ENCODE results near the gene RGS7. TPM values are rescaled to one million over a fixed set of nuclear protein-coding genes. Genes with fewer than 3 reads are reported as not detected.

Gene RGS7
- total RNA-seq, 4 donors from 2014 or later, result 1.9 TPM; not detected in 3

- Histone ChIP-seq H3K27ac (no peak overlapping the region), H3K36me3 (no peaks in the 10 kb centered on the region), H3K9me3 (no peaks in the 10 kb centered on the region), H3K4me3 (no peak overlapping the region), H3K27me3 (no peaks in the 10 kb centered on the region), H3K4me1 (no peaks in the 10 kb centered on the region)
- TF ChIP-seq, protein P1, sequence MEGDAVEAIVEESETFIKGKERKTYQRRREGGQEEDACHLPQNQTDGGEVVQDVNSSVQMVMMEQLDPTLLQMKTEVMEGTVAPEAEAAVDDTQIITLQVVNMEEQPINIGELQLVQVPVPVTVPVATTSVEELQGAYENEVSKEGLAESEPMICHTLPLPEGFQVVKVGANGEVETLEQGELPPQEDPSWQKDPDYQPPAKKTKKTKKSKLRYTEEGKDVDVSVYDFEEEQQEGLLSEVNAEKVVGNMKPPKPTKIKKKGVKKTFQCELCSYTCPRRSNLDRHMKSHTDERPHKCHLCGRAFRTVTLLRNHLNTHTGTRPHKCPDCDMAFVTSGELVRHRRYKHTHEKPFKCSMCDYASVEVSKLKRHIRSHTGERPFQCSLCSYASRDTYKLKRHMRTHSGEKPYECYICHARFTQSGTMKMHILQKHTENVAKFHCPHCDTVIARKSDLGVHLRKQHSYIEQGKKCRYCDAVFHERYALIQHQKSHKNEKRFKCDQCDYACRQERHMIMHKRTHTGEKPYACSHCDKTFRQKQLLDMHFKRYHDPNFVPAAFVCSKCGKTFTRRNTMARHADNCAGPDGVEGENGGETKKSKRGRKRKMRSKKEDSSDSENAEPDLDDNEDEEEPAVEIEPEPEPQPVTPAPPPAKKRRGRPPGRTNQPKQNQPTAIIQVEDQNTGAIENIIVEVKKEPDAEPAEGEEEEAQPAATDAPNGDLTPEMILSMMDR (IDR thresholded peaks at IDR 0.05), result no peak
- TF ChIP-seq POLR2A (IDR thresholded peaks at IDR 0.05), result no peak
- DNase-seq, result no peak
These were observed 543.3 kb downstream of the RGS7 start for GRCh38 chr1:240813720-240814119.

DNA sequence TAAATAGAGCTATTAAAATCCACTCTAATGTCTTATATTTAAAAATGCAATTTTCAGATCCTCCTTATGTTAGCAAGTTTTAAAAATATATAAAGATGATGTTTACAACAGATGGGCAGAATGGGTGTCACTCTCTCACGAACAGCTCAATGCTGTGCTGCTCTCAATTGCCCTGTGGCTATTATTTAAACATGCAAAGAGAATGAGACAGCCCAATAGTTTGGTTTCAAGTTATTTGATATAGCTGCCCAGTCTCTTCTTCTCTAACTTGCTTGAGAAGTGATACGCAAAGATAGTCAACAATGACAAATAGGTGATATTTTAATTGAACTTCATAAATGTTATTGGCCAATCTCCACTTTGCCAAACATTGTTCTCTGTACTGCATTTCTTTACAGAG, 545.7 kb downstream of the RGS7 start:
- Histone ChIP-seq H3K9me3 (no peaks in the 10 kb centered on the region), H3K4me1 (no peaks in the 10 kb centered on the region), H3K27me3 (no peaks in the 10 kb centered on the region), H3K27ac (no peak overlapping the region), H3K4me3 (no peak overlapping the region), H3K36me3 (no peaks in the 10 kb centered on the region)
- no peak for DNase-seq
- TF ChIP-seq, protein P1 (IDR thresholded peaks at IDR 0.05), result no peak
- no peak for TF ChIP-seq POLR2A (IDR thresholded peaks at IDR 0.05)

GRCh38 chr1:240808381-240808780, 548.6 kb downstream of the RGS7 start:
- DNase-seq, result no peak
- no peaks in the 10 kb centered on the region for H3K27me3 ChIP-seq
- no peak overlapping the region for H3K27ac ChIP-seq
- H3K9me3 ChIP-seq, result no peaks in the 10 kb centered on the region
- TF ChIP-seq, protein P1 (IDR thresholded peaks at IDR 0.05), result no peak
- TF ChIP-seq POLR2A (IDR thresholded peaks at IDR 0.05), result no peak
- no peak overlapping the region for H3K4me3 ChIP-seq
- no peaks in the 10 kb centered on the region for H3K4me1 ChIP-seq
- no peaks in the 10 kb centered on the region for H3K36me3 ChIP-seq

- Histone ChIP-seq H3K36me3 (no peaks in the 10 kb centered on the region), H3K4me3 (no peak overlapping the region), H3K9me3 (no peaks in the 10 kb centered on the region), H3K27me3 (no peaks in the 10 kb centered on the region), H3K27ac (no peak overlapping the region), H3K4me1 (no peaks in the 10 kb centered on the region)
- DNase-seq, result no peak
- TF ChIP-seq, protein P1 (IDR thresholded peaks at IDR 0.05), result no peak
These were observed 550.7 kb downstream of the RGS7 start for GRCh38 chr1:240806200-240806745.

- Histone ChIP-seq H3K27ac (no peak overlapping the region), H3K4me1 (no peaks in the 10 kb centered on the region), H3K27me3 (no peaks in the 10 kb centered on the region), H3K9me3 (no peaks in the 10 kb centered on the region), H3K4me3 (no peak overlapping the region), H3K36me3 (no peaks in the 10 kb centered on the region)
- no peak for TF ChIP-seq POLR2A (IDR thresholded peaks at IDR 0.05)
- TF ChIP-seq, protein P1 (IDR thresholded peaks at IDR 0.05), result no peak
- no peak for DNase-seq
These were observed 552.5 kb downstream of the RGS7 start for GRCh38 chr1:240804475-240804874.

DNA sequence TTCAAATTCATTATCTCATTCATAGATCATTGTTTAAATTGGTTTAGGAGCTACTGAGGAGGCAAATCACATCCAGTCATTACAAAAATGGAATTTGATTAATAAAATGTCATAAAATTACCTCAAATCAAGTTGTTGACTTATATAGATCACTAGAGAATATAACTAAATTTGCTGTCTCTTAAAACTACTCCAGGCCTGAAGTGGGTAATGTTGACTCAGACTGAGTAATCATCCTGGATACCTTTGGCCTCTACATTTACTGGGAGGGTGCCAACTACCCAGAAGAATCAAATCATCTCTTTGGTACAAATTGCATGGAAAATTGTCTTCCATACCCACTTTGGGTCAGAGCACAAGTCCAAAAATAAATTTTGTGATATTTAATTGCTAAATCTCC, 553.9 kb downstream of the RGS7 start:
- TF ChIP-seq, protein P1 (IDR thresholded peaks at IDR 0.05), result no peak
- TF ChIP-seq POLR2A (IDR thresholded peaks at IDR 0.05), result no peak
- DNase-seq, result no peak
- H3K4me1 ChIP-seq, result no peaks in the 10 kb centered on the region
- no peaks in the 10 kb centered on the region for H3K36me3 ChIP-seq
- H3K9me3 ChIP-seq, result no peaks in the 10 kb centered on the region
- H3K4me3 ChIP-seq, result no peak overlapping the region
- no peak overlapping the region for H3K27ac ChIP-seq
- no peaks in the 10 kb centered on the region for H3K27me3 ChIP-seq

Data from Peyer's patch (tissue), 4 donors.